T47D (cell line): ENCODE results near the gene EFCAB13.
"Not testable (repeated sequence)": the region's sequence is repeated elsewhere in the genome, so short reads cannot be mapped to it uniquely, and the experiment has no call there.

Experiments used
- DNase-seq, 2 experiments: peaks; one replicate each; pipeline versions ENCODE4 v3.0.0 to v3.0.0-alpha.2; 2011 to 2012; ENCODE audit warnings: low read depth in 1 of 2, low spot score in 1 of 2
- JUND ChIP-seq: IDR thresholded peaks from 2 replicates; pipeline ENCODE4 v1.6.1; 2012; ENCODE audit warnings: low read depth
- in situ Hi-C: cut with HindIII; loops from 2 replicates; pipeline ENCODE4 v1.10.0; 2016; ENCODE audit warnings: low sequenced_read_pairs, low pct_unique_long_range_greater_than_20kb

The EFCAB13 gene

GRCh38 chr17:47427985-47428384, 104.2 kb downstream of the EFCAB13 start:
- in situ Hi-C loops = no loop called here
- TF ChIP-seq JUND = no peak
- DNase-seq = no peak

- DNase-seq, in situ Hi-C loops: not testable (repeated sequence)
These were observed 108.5 kb downstream of the EFCAB13 start for GRCh38 chr17:47432240-47432639.

GRCh38 chr17:47465165-47465564, 141.4 kb downstream of the EFCAB13 start:
- in situ Hi-C loops = no loop called here
- no peak for DNase-seq
- TF ChIP-seq JUND = no peak

- in situ Hi-C loops, DNase-seq: not testable (repeated sequence)
These were observed 143.2 kb downstream of the EFCAB13 start for GRCh38 chr17:47466976-47467375.

- DNase-seq = no peak
- TF ChIP-seq JUND = no peak
- in situ Hi-C loops = no loop called here
These were observed 147.1 kb downstream of the EFCAB13 start for GRCh38 chr17:47470836-47471235.

DNA sequence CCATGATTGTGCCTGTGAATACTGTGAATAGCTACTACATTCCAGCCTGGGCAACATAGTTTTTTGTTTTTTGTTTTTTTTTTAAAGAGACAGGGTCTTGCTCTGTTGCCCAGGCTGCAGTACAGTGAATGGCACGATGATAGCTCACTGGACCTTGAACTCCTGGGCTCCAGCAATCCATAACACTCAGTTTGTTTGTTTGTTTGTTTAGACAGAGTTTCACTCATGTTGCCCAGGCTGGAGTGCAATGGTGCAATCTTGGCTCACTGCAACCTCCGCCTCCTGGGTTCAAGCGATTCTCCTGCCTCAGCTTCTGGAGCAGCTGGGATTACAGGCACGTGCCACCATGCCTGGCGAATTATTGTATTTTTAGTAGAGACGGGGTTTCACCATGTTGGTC, 148.3 kb downstream of the EFCAB13 start:
- DNase-seq, in situ Hi-C loops: not testable (repeated sequence)
